ENCODE results near the gene MPHOSPH9. TPM values are rescaled to one million over a fixed set of nuclear protein-coding genes. Genes with fewer than 3 reads are reported as not detected.
A peak's percentile ranks its signal among the peaks of the same experiment; 100 is the strongest.

MPHOSPH9 gene
- total RNA-seq, 2 donors from 2014 or later = 68.4 to 85.3 TPM

GRCh38 chr12:123268850-123269249 is 35.9 kb upstream of the MPHOSPH9 start:
- Mint-ChIP-seq H3K27me3 (ENCODE audit: insufficient read depth) (no peaks in the 10 kb centered on the region), H3K36me3 (ENCODE audit: low read depth) (peaks cover 24% of the 10 kb centered on the region), H3K4me1 (peaks cover 11% of the 10 kb centered on the region), H3K27ac (peak overlapping the region; percentile 72), H3K9me3 (no peaks in the 10 kb centered on the region), H3K4me3 (peak overlapping the region; percentile 93)
- peaks cover 4% of the 10 kb centered on the region for H3K4me1 ChIP-seq (ENCODE audit: control insufficient read depth, insufficient read depth, low read length)
- no peaks in the 10 kb centered on the region for H3K9me3 ChIP-seq (ENCODE audit: control insufficient read depth, low read length)
- no peaks in the 10 kb centered on the region for H3K27me3 ChIP-seq (ENCODE audit: control insufficient read depth, insufficient read depth, low read length, poor library complexity, severe bottlenecking)
- H3K27ac ChIP-seq (ENCODE audit: low read depth, low read length) = peak overlapping the region; percentile 99
- peak; percentile 58 for DNase-seq
- no peak for TF ChIP-seq CTCF (conservative IDR thresholded peaks at IDR 0.05)
- no peak overlapping the region for H3K9ac ChIP-seq (ENCODE audit: extremely low read depth, low read length, poor library complexity, severe bottlenecking)
- H3K4me3 ChIP-seq (ENCODE audit: low read length) = peak overlapping the region; percentile 66
- WGBS, 2 experiments (ENCODE audit: insufficient coverage in 1 of 2, insufficient read length in 1 of 2) = 90 to 93% methylated on average over 11 to 13 of the region's 13 CpGs
- peaks cover 16% of the 10 kb centered on the region for H3K36me3 ChIP-seq (ENCODE audit: control insufficient read depth, insufficient read depth, low read length)

GRCh38 chr12:123267991-123268843 is 35.3 kb upstream of the MPHOSPH9 start:
- no peaks in the 10 kb centered on the region for H3K9me3 ChIP-seq (ENCODE audit: control insufficient read depth, low read length)
- H3K4me3 ChIP-seq (ENCODE audit: low read length) = no peak overlapping the region
- peaks cover 23% of the 10 kb centered on the region for H3K36me3 ChIP-seq (ENCODE audit: control insufficient read depth, insufficient read depth, low read length)
- H3K27me3 Mint-ChIP-seq (ENCODE audit: insufficient read depth) = no peaks in the 10 kb centered on the region
- H3K27ac ChIP-seq (ENCODE audit: low read depth, low read length) = peak overlapping the region; percentile 99
- no peaks in the 10 kb centered on the region for H3K27me3 ChIP-seq (ENCODE audit: control insufficient read depth, insufficient read depth, low read length, poor library complexity, severe bottlenecking)
- no peaks in the 10 kb centered on the region for H3K9me3 Mint-ChIP-seq
- peaks cover 4% of the 10 kb centered on the region for H3K4me1 ChIP-seq (ENCODE audit: control insufficient read depth, insufficient read depth, low read length)
- no peak for TF ChIP-seq CTCF (conservative IDR thresholded peaks at IDR 0.05)
- H3K27ac Mint-ChIP-seq = peak overlapping the region; percentile 70
- H3K36me3 Mint-ChIP-seq (ENCODE audit: low read depth) = peaks cover 29% of the 10 kb centered on the region
- peak; percentile 59 for DNase-seq
- no peak overlapping the region for H3K9ac ChIP-seq (ENCODE audit: extremely low read depth, low read length, poor library complexity, severe bottlenecking)
- 94 to 95% methylated on average over 32 to 36 of the region's 36 CpGs for WGBS, 2 experiments (ENCODE audit: insufficient coverage in 1 of 2, insufficient read length in 1 of 2)
- H3K4me3 Mint-ChIP-seq = peak overlapping the region; percentile 93
- peaks cover 11% of the 10 kb centered on the region for H3K4me1 Mint-ChIP-seq

- peaks cover 4% of the 10 kb centered on the region for H3K4me1 ChIP-seq (ENCODE audit: control insufficient read depth, insufficient read depth, low read length)
- no peaks in the 10 kb centered on the region for H3K9me3 ChIP-seq (ENCODE audit: control insufficient read depth, low read length)
- H3K9ac ChIP-seq (ENCODE audit: extremely low read depth, low read length, poor library complexity, severe bottlenecking) = no peak overlapping the region
- 67 to 90% methylated on average over 2 to 7 of the region's 7 CpGs for WGBS, 2 experiments (ENCODE audit: insufficient coverage in 1 of 2, insufficient read length in 1 of 2)
- Mint-ChIP-seq H3K9me3 (no peaks in the 10 kb centered on the region), H3K36me3 (ENCODE audit: low read depth) (peaks cover 35% of the 10 kb centered on the region), H3K4me1 (peaks cover 9% of the 10 kb centered on the region), H3K27ac (peak overlapping the region; percentile 66), H3K27me3 (ENCODE audit: insufficient read depth) (no peaks in the 10 kb centered on the region), H3K4me3 (no peak overlapping the region)
- H3K27me3 ChIP-seq (ENCODE audit: control insufficient read depth, insufficient read depth, low read length, poor library complexity, severe bottlenecking) = no peaks in the 10 kb centered on the region
- DNase-seq = no peak
- H3K36me3 ChIP-seq (ENCODE audit: control insufficient read depth, insufficient read depth, low read length) = peaks cover 27% of the 10 kb centered on the region
- TF ChIP-seq CTCF (conservative IDR thresholded peaks at IDR 0.05) = no peak
- H3K4me3 ChIP-seq (ENCODE audit: low read length) = no peak overlapping the region
- H3K27ac ChIP-seq (ENCODE audit: low read depth, low read length) = peak overlapping the region; percentile 99
Measured at GRCh38 chr12:123267335-123267920, 34.5 kb upstream of the MPHOSPH9 start.

Data from endodermal cell (in vitro differentiated cells).